GM18519 (cell line): ENCODE measurements around the gene SVOPL.

ENCODE experiments used
- ATAC-seq: cut with Tn5 transposase; IDR thresholded peaks from one replicate; pipeline ENCODE4 v1.9.1; 2021; ENCODE audit warnings: mild to moderate bottlenecking, moderate library complexity; ENCODE audit not compliant: unreplicated experiment, low FRiP score

Gene SVOPL

GRCh38 chr7:138662991-138663320 is 38.2 kb downstream of the SVOPL start:
- no peak for ATAC-seq

- ATAC-seq: no peak
Observed at GRCh38 chr7:138662076-138662990, 38.8 kb downstream of the SVOPL start.

- ATAC-seq: no peak
Observed at GRCh38 chr7:138661069-138661635, 40.0 kb downstream of the SVOPL start.

GRCh38 chr7:138658889-138659288 is 42.3 kb downstream of the SVOPL start:
- no peak for ATAC-seq

GRCh38 chr7:138657854-138658386 is 43.2 kb downstream of the SVOPL start:
- no peak for ATAC-seq

- ATAC-seq: no peak
Observed at GRCh38 chr7:138656952-138657351, 44.2 kb downstream of the SVOPL start.

GRCh38 chr7:138654616-138655015 is 46.5 kb downstream of the SVOPL start:
- ATAC-seq: no peak

GRCh38 chr7:138649506-138649905 is 51.7 kb downstream of the SVOPL start:
- ATAC-seq: no peak

- no peak for ATAC-seq
Observed at GRCh38 chr7:138645284-138645683, 55.9 kb downstream of the SVOPL start.

- no peak for ATAC-seq
Observed at GRCh38 chr7:138632826-138633602, 68.1 kb downstream of the SVOPL start.

- ATAC-seq: no peak
Observed at GRCh38 chr7:138632384-138632783, 68.8 kb downstream of the SVOPL start.

- no peak for ATAC-seq
Observed at GRCh38 chr7:138630059-138630610, 71.0 kb downstream of the SVOPL start.

GRCh38 chr7:138627361-138627760 is 73.8 kb downstream of the SVOPL start:
- no peak for ATAC-seq

- ATAC-seq: no peak
Observed at GRCh38 chr7:138626846-138627245, 74.3 kb downstream of the SVOPL start.

GRCh38 chr7:138625849-138626230 is 75.3 kb downstream of the SVOPL start:
- no peak for ATAC-seq

- ATAC-seq: no peak
Observed at GRCh38 chr7:138625084-138625848, 75.9 kb downstream of the SVOPL start.

GRCh38 chr7:138622841-138623240 is 78.3 kb downstream of the SVOPL start:
- ATAC-seq: no peak

- no peak for ATAC-seq
Observed at GRCh38 chr7:138618933-138619332, 82.2 kb downstream of the SVOPL start.

- ATAC-seq: no peak
Observed at GRCh38 chr7:138618506-138618905, 82.7 kb downstream of the SVOPL start.

GRCh38 chr7:138616085-138616484 is 85.1 kb downstream of the SVOPL start:
- ATAC-seq: no peak
